Subcutaneous abdominal adipose tissue (tissue), 5 donors: ENCODE data around the gene IRAK2.

Source experiments
- H3K27ac ChIP-seq: one replicate; pipeline ENCODE4 v1.7.0; 2013; ENCODE audit warnings: low read depth, mild to moderate bottlenecking, inconsistent platforms, low read length, moderate library complexity
- H3K27me3 ChIP-seq, 5 donors: one replicate each; pipeline ENCODE4 v1.7.0; 2013; ENCODE audit warnings: low read length in 5 of 5, inconsistent platforms in 1 of 5; ENCODE audit not compliant: control insufficient read depth in 5 of 5, insufficient read depth in 4 of 5
- H3K36me3 ChIP-seq, 5 donors: one replicate each; pipeline ENCODE4 v1.7.0; 2013; ENCODE audit warnings: low read length in 5 of 5; ENCODE audit not compliant: control insufficient read depth in 5 of 5, insufficient read depth in 5 of 5
- H3K4me1 ChIP-seq, 5 donors: one replicate each; pipeline ENCODE4 v1.7.0; 2013; ENCODE audit warnings: low read length in 5 of 5, mild to moderate bottlenecking in 3 of 5, moderate library complexity in 1 of 5; ENCODE audit not compliant: control insufficient read depth in 5 of 5, insufficient read depth in 5 of 5
- H3K4me3 ChIP-seq, 5 donors: one replicate each; pipeline ENCODE4 v1.7.0; 2013; ENCODE audit warnings: low read length in 5 of 5, low read depth in 1 of 5
- H3K9ac ChIP-seq, 5 donors: one replicate each; pipeline ENCODE4 v1.7.0; 2013; ENCODE audit warnings: low read length in 5 of 5, mild to moderate bottlenecking in 4 of 5, moderate library complexity in 3 of 5
- H3K9me3 ChIP-seq, 5 donors: one replicate each; pipeline ENCODE4 v1.7.0; 2013; ENCODE audit warnings: low read length in 5 of 5; ENCODE audit not compliant: control insufficient read depth in 5 of 5
- donor health status: healthy.
- donor health status: healthy.
- donor health status: healthy.
- donor health status: healthy.
- donor health status: healthy.

The IRAK2 gene

GRCh38 chr3:10285272-10286132, 120.8 kb downstream of the IRAK2 start:
- Histone ChIP-seq H3K4me3 (no peak overlapping the region), H3K4me1 (peaks cover 0 to 6% (median 0%) of the 10 kb centered on the region in 5 donors), H3K36me3 (peaks cover 11 to 75% (median 36%) of the 10 kb centered on the region in 5 donors), H3K9ac (no peak overlapping the region), H3K27me3 (no peaks in the 10 kb centered on the region), H3K9me3 (no peaks in the 10 kb centered on the region), H3K27ac (no peak overlapping the region)

GRCh38 chr3:10286133-10286524, 121.4 kb downstream of the IRAK2 start:
- no peak overlapping the region for H3K27ac ChIP-seq
- no peaks in the 10 kb centered on the region for H3K9me3 ChIP-seq
- no peaks in the 10 kb centered on the region for H3K27me3 ChIP-seq
- H3K4me3 ChIP-seq, result no peak overlapping the region
- peaks cover 8 to 69% (median 30%) of the 10 kb centered on the region in 5 donors for H3K36me3 ChIP-seq
- peaks cover 0 to 6% (median 0%) of the 10 kb centered on the region in 5 donors for H3K4me1 ChIP-seq
- no peak overlapping the region for H3K9ac ChIP-seq

GRCh38 chr3:10286596-10287295, 122.0 kb downstream of the IRAK2 start:
- Histone ChIP-seq H3K27ac (no peak overlapping the region), H3K36me3 (peaks cover 8 to 69% (median 30%) of the 10 kb centered on the region in 5 donors), H3K4me1 (peaks cover 0 to 6% (median 0%) of the 10 kb centered on the region in 5 donors), H3K27me3 (no peaks in the 10 kb centered on the region), H3K9me3 (no peaks in the 10 kb centered on the region), H3K4me3 (no peak overlapping the region), H3K9ac (no peak overlapping the region)

- peaks cover 2 to 66% (median 29%) of the 10 kb centered on the region in 5 donors for H3K36me3 ChIP-seq
- H3K9ac ChIP-seq, result no peak overlapping the region
- no peaks in the 10 kb centered on the region for H3K27me3 ChIP-seq
- H3K4me1 ChIP-seq, result peaks cover 0 to 13% (median 6%) of the 10 kb centered on the region in 5 donors
- H3K27ac ChIP-seq, result no peak overlapping the region
- H3K4me3 ChIP-seq, result no peak overlapping the region
- H3K9me3 ChIP-seq, result no peaks in the 10 kb centered on the region
Measured at GRCh38 chr3:10287936-10288574, 123.3 kb downstream of the IRAK2 start.

GRCh38 chr3:10288575-10288960, 123.8 kb downstream of the IRAK2 start:
- Histone ChIP-seq H3K4me1 (peaks cover 0 to 14% (median 6%) of the 10 kb centered on the region in 5 donors), H3K27ac (no peak overlapping the region), H3K27me3 (no peaks in the 10 kb centered on the region), H3K4me3 (no peak overlapping the region), H3K9me3 (no peaks in the 10 kb centered on the region), H3K36me3 (peaks cover 2 to 60% (median 27%) of the 10 kb centered on the region in 5 donors), H3K9ac (no peak overlapping the region)

GRCh38 chr3:10289077-10289476, 124.4 kb downstream of the IRAK2 start:
- H3K9me3 ChIP-seq, result no peaks in the 10 kb centered on the region
- H3K27ac ChIP-seq, result no peak overlapping the region
- peaks cover 0 to 14% (median 6%) of the 10 kb centered on the region in 5 donors for H3K4me1 ChIP-seq
- H3K27me3 ChIP-seq, result no peaks in the 10 kb centered on the region
- H3K36me3 ChIP-seq, result peaks cover 2 to 56% (median 24%) of the 10 kb centered on the region in 5 donors
- H3K4me3 ChIP-seq, result no peak overlapping the region
- no peak overlapping the region for H3K9ac ChIP-seq

GRCh38 chr3:10289787-10290355, 125.2 kb downstream of the IRAK2 start:
- Histone ChIP-seq H3K9ac (no peak overlapping the region), H3K36me3 (peaks cover 3 to 54% (median 24%) of the 10 kb centered on the region in 5 donors), H3K4me3 (no peak overlapping the region), H3K9me3 (no peaks in the 10 kb centered on the region), H3K27ac (no peak overlapping the region), H3K27me3 (no peaks in the 10 kb centered on the region), H3K4me1 (peaks cover 0 to 14% (median 6%) of the 10 kb centered on the region in 5 donors)

GRCh38 chr3:10290481-10291176, 125.9 kb downstream of the IRAK2 start:
- H3K27ac ChIP-seq, result no peak overlapping the region
- no peaks in the 10 kb centered on the region for H3K27me3 ChIP-seq
- peaks cover 5 to 55% (median 23%) of the 10 kb centered on the region in 5 donors for H3K36me3 ChIP-seq
- H3K9me3 ChIP-seq, result no peaks in the 10 kb centered on the region
- no peak overlapping the region for H3K4me3 ChIP-seq
- H3K4me1 ChIP-seq, result peaks cover 0 to 14% (median 6%) of the 10 kb centered on the region in 5 donors
- H3K9ac ChIP-seq, result no peak overlapping the region

GRCh38 chr3:10291641-10292040, 126.9 kb downstream of the IRAK2 start:
- Histone ChIP-seq H3K27ac (no peak overlapping the region), H3K27me3 (no peaks in the 10 kb centered on the region), H3K9ac (no peak overlapping the region), H3K36me3 (peaks cover 3 to 51% (median 20%) of the 10 kb centered on the region in 5 donors), H3K9me3 (no peaks in the 10 kb centered on the region), H3K4me1 (peaks cover 0 to 12% (median 4%) of the 10 kb centered on the region in 5 donors), H3K4me3 (no peak overlapping the region)
